PC-9 (cell line): ENCODE measurements around the gene PITX2. TPM values are rescaled to one million over a fixed set of nuclear protein-coding genes. Genes with fewer than 3 reads are reported as not detected.

ENCODE experiments used
- BruUV-seq: library from RNA; stranded (reverse); fragments of 400-500 nt; replicated peaks from 2 replicates; lab custom pipeline; 2021; lab: Mats Ljungman, UMichigan
- CTCF ChIA-PET: fragments of 300-600 bp; sonication (Branson Sonifier 250); formaldehyde crosslinking; loops from one replicate; lab custom pipeline; 2022; ENCODE audit warnings: antibody characterized with exemption; lab: Charles Lee
- POLR2A ChIA-PET: fragments of 300-600 bp; sonication (Branson Sonifier 250); formaldehyde crosslinking; loops from one replicate; lab custom pipeline; 2022; ENCODE audit warnings: antibody characterized with exemption; ENCODE audit not compliant: unreplicated experiment; lab: Charles Lee
- DNase-seq, 2 experiments: peaks; one replicate each; pipeline versions ENCODE4 v3.0.0 to v3.0.0-alpha.2; 2015 to 2022; ENCODE audit warnings: mixed read lengths in 1 of 2
- H2AFZ ChIP-seq: fragments of 200-600 bp; sonication (generic); 2 replicates; pipeline ENCODE4 v1.8.1; 2017; ENCODE audit warnings: antibody characterized with exemption
- H3F3A ChIP-seq: fragments of 200-600 bp; sonication (generic); 2 replicates; pipeline ENCODE4 v1.8.1; 2017; ENCODE audit warnings: antibody characterized with exemption, mild to moderate bottlenecking, low read depth; ENCODE audit not compliant: insufficient read depth
- H3K27ac ChIP-seq: fragments of 200-600 bp; sonication (generic); 2 replicates; pipeline ENCODE4 v1.6.1; 2016; ENCODE audit warnings: mixed run types
- H3K27me3 ChIP-seq: fragments of 200-600 bp; sonication (generic); 2 replicates; pipeline ENCODE4 v1.6.1; 2016; ENCODE audit warnings: low read depth, mixed run types; ENCODE audit not compliant: insufficient read depth
- H3K36me3 ChIP-seq: fragments of 200-600 bp; sonication (generic); 2 replicates; pipeline ENCODE4 v1.6.1; 2016; ENCODE audit warnings: low read depth, mixed run types
- H3K4me1 ChIP-seq: fragments of 200-600 bp; sonication (generic); replicated peaks from 2 replicates; pipeline ENCODE4 v1.6.1; 2016; ENCODE audit warnings: mixed run types; ENCODE audit not compliant: insufficient read depth
- H3K4me2 ChIP-seq: fragments of 200-600 bp; sonication (generic); 2 replicates; pipeline ENCODE4 v1.6.1; 2017; ENCODE audit warnings: mixed run types
- H3K4me3 ChIP-seq: fragments of 200-600 bp; sonication (generic); 2 replicates; pipeline ENCODE4 v1.6.1; 2016; ENCODE audit warnings: mixed run types
- H3K79me2 ChIP-seq: fragments of 200-600 bp; sonication (generic); 2 replicates; pipeline ENCODE4 v1.6.1; 2017; ENCODE audit warnings: low read depth, mixed run types
- H3K9me2 ChIP-seq: fragments of 200-600 bp; sonication (generic); 2 replicates; pipeline ENCODE4 v1.8.1; 2017; ENCODE audit warnings: mild to moderate bottlenecking; ENCODE audit not compliant: insufficient read depth
- H3K9me3 ChIP-seq: fragments of 200-600 bp; sonication (generic); 2 replicates; pipeline ENCODE4 v1.8.1; 2016; ENCODE audit warnings: low read depth; ENCODE audit not compliant: insufficient read depth
- H4K20me1 ChIP-seq: fragments of 200-600 bp; sonication (generic); 2 replicates; pipeline ENCODE4 v1.8.1; 2017; ENCODE audit not compliant: insufficient read depth
- CTCF ChIP-seq: fragments of 200-600 bp; sonication (generic); conservative IDR thresholded peaks from 2 replicates; pipeline ENCODE4 v1.6.1; 2017; ENCODE audit warnings: mixed run types, antibody characterized with exemption, mild to moderate bottlenecking, moderate library complexity
- EZH2 ChIP-seq: fragments of 200-600 bp; sonication (generic); IDR thresholded peaks from 2 replicates; pipeline ENCODE4 v1.8.0; 2017; ENCODE audit warnings: antibody characterized with exemption, low read depth
- intact Hi-C: fragments of 100-400 bp; cut with micrococcal nuclease; formaldehyde crosslinking; loops from one replicate; pipeline ENCODE4 v1.10.0; 2022; ENCODE audit not compliant: unreplicated experiment
- total RNA-seq: library from RNA; stranded (reverse); gene quantifications from 2 replicates; pipeline ENCODE4 v1.2.3, GENCODE V29; 2021

PITX2 gene
- total RNA-seq, 1 experiment from 2014 or later: 0.48 TPM

GRCh38 chr4:110660755-110661154, 37.9 kb upstream of the PITX2 start:
- Histone ChIP-seq H3F3A (peaks cover 7% of the 10 kb centered on the region; the same call in 1 of the 2 replicates), H2AFZ (no peak overlapping the region), H3K79me2 (no peaks in the 10 kb centered on the region), H3K9me3 (no peaks in the 10 kb centered on the region), H4K20me1 (no peaks in the 10 kb centered on the region), H3K4me2 (no peak overlapping the region), H3K36me3 (no peaks in the 10 kb centered on the region), H3K4me1 (peaks cover 23% of the 10 kb centered on the region), H3K27ac (no peak overlapping the region), H3K27me3 (no peaks in the 10 kb centered on the region), H3K9me2 (no peaks in the 10 kb centered on the region), H3K4me3 (no peak overlapping the region)
- BruUV-seq: no TSS peak
- POLR2A ChIA-PET: interaction anchor here (0.7 kb wide), 1 partner anchor 383 kb away, joined by 3 read pairs; no protein-coding TSS in a partner anchor
- intact Hi-C loops: no loop called here
- DNase-seq: no peak
- TF ChIP-seq EZH2 (no peak), CTCF (no peak)
- CTCF ChIA-PET: no interaction called here

GRCh38 chr4:110654254-110654635, 31.4 kb upstream of the PITX2 start:
- no peaks in the 10 kb centered on the region for H3K9me3 ChIP-seq
- ChIA-PET CTCF (interaction anchor here (0.7 kb wide), 1 partner anchor 106 kb away, joined by 3 read pairs; no protein-coding TSS in a partner anchor), POLR2A (no interaction called here)
- H3K4me2 ChIP-seq: 0 out of 2 replicates have a peak overlapping the region, but pooled peaks have one; percentile 30
- H3F3A ChIP-seq: no peaks in the 10 kb centered on the region
- no peaks in the 10 kb centered on the region for H3K27me3 ChIP-seq
- no peaks in the 10 kb centered on the region for H3K79me2 ChIP-seq
- H3K4me3 ChIP-seq: no peak overlapping the region
- no peaks in the 10 kb centered on the region for H3K9me2 ChIP-seq
- peaks cover 10% of the 10 kb centered on the region; the same call in 1 of the 2 replicates for H3K4me1 ChIP-seq
- no peak overlapping the region for H2AFZ ChIP-seq
- H3K27ac ChIP-seq: no peak overlapping the region
- DNase-seq: no peak
- TF ChIP-seq EZH2 (no peak), CTCF (no peak)
- no peaks in the 10 kb centered on the region for H4K20me1 ChIP-seq
- intact Hi-C loops: no loop called here
- BruUV-seq: no TSS peak
- no peaks in the 10 kb centered on the region for H3K36me3 ChIP-seq

- no peaks in the 10 kb centered on the region for H3K79me2 ChIP-seq
- H3K4me3 ChIP-seq: no peak overlapping the region
- no peaks in the 10 kb centered on the region for H3K9me3 ChIP-seq
- H3K27ac ChIP-seq: no peak overlapping the region
- POLR2A ChIA-PET: no interaction called here
- H3K4me2 ChIP-seq: peak overlapping the region; percentile 30; the same call in 1 of the 2 replicates
- no peak overlapping the region for H2AFZ ChIP-seq
- no peaks in the 10 kb centered on the region for H3K36me3 ChIP-seq
- no TSS peak for BruUV-seq
- CTCF ChIA-PET: interaction anchor here (0.7 kb wide), 1 partner anchor 105 kb away, joined by 3 read pairs; no protein-coding TSS in a partner anchor
- no peak for DNase-seq
- H3K27me3 ChIP-seq: no peaks in the 10 kb centered on the region
- no peaks in the 10 kb centered on the region for H3K9me2 ChIP-seq
- no peaks in the 10 kb centered on the region for H3F3A ChIP-seq
- intact Hi-C loops: no loop called here
- peaks cover 10% of the 10 kb centered on the region; the same call in 1 of the 2 replicates for H3K4me1 ChIP-seq
- TF ChIP-seq CTCF (no peak), EZH2 (no peak)
- H4K20me1 ChIP-seq: no peaks in the 10 kb centered on the region
Measured at GRCh38 chr4:110653321-110654253, 30.7 kb upstream of the PITX2 start.
